ENCODE data around the gene MICU1.

The MICU1 gene

GRCh38 chr10:72340510-72341261 is 285.2 kb downstream of the MICU1 start (continued):
- no peak for TF ChIP-seq TSHZ2 (CRISPR knock-in tag; IDR thresholded peaks at IDR 0.05)

- ATAC-seq, result no peak
- TF ChIP-seq TOX (CRISPR knock-in tag; IDR thresholded peaks at IDR 0.05; ENCODE audit: borderline replicate concordance) (no peak), ZNF8 (CRISPR knock-in tag; IDR thresholded peaks at IDR 0.05) (no peak), ARNTL (CRISPR knock-in tag; IDR thresholded peaks at IDR 0.05; ENCODE audit: borderline replicate concordance, low read depth) (no peak), ZC3H10 (CRISPR knock-in tag; IDR thresholded peaks at IDR 0.05) (no peak), RARB (CRISPR knock-in tag; IDR thresholded peaks at IDR 0.05) (no peak), SNAI2 (CRISPR knock-in tag; IDR thresholded peaks at IDR 0.05) (no peak), CSRNP3 (CRISPR knock-in tag; IDR thresholded peaks at IDR 0.05) (no peak), PPARA (CRISPR knock-in tag; IDR thresholded peaks at IDR 0.05; ENCODE audit: borderline replicate concordance) (no peak), PATZ1 (CRISPR knock-in tag; IDR thresholded peaks at IDR 0.05; ENCODE audit: borderline replicate concordance) (no peak)
Observed at GRCh38 chr10:72338180-72338579, 287.7 kb downstream of the MICU1 start.

GRCh38 chr10:72337722-72338121 is 288.2 kb downstream of the MICU1 start:
- no peak for ATAC-seq
- TF ChIP-seq ARNTL (CRISPR knock-in tag; IDR thresholded peaks at IDR 0.05; ENCODE audit: borderline replicate concordance, low read depth), result no peak
- no peak for TF ChIP-seq ZNF70 (CRISPR knock-in tag; IDR thresholded peaks at IDR 0.05)
- TF ChIP-seq ZNF8 (CRISPR knock-in tag; IDR thresholded peaks at IDR 0.05), result no peak
- no peak for TF ChIP-seq GLIS3 (CRISPR knock-in tag; IDR thresholded peaks at IDR 0.05)
- no peak for TF ChIP-seq PPARA (CRISPR knock-in tag; IDR thresholded peaks at IDR 0.05; ENCODE audit: borderline replicate concordance)

- TF ChIP-seq ESRRG (CRISPR knock-in tag; IDR thresholded peaks at IDR 0.05), result no peak
- TF ChIP-seq ZC3H10 (CRISPR knock-in tag; IDR thresholded peaks at IDR 0.05), result no peak; the same call in 1 of the 2 replicates
- no peak for TF ChIP-seq SNAI2 (CRISPR knock-in tag; IDR thresholded peaks at IDR 0.05)
- TF ChIP-seq PATZ1 (CRISPR knock-in tag; IDR thresholded peaks at IDR 0.05; ENCODE audit: borderline replicate concordance), result no peak
- no peak for TF ChIP-seq ZFP3 (CRISPR knock-in tag; IDR thresholded peaks at IDR 0.05)
- TF ChIP-seq GLIS3 (CRISPR knock-in tag; IDR thresholded peaks at IDR 0.05), result no peak
- no peak for TF ChIP-seq ARNTL (CRISPR knock-in tag; IDR thresholded peaks at IDR 0.05; ENCODE audit: borderline replicate concordance, low read depth)
- no peak for TF ChIP-seq TSHZ2 (CRISPR knock-in tag; IDR thresholded peaks at IDR 0.05)
- TF ChIP-seq CSDC2 (CRISPR knock-in tag; IDR thresholded peaks at IDR 0.05), result no peak; the same call in 1 of the 2 replicates
- TF ChIP-seq RARB (CRISPR knock-in tag; IDR thresholded peaks at IDR 0.05), result no peak
- no peak for TF ChIP-seq OSR1 (CRISPR knock-in tag; IDR thresholded peaks at IDR 0.05)
- peak; percentile 48 for ATAC-seq
Observed at GRCh38 chr10:72337039-72337629, 288.7 kb downstream of the MICU1 start.
